Anterior cingulate cortex (tissue), 58 donors: ENCODE results near the gene PASD1.
A peak's percentile ranks its signal among the peaks of the same experiment; 100 is the strongest.
"Not testable (repeated sequence)": the region's sequence is repeated elsewhere in the genome, so short reads cannot be mapped to it uniquely, and the experiment has no call there.

Source experiments
- DNase-seq, 58 donors: peaks; one replicate each; lab custom pipeline; 2025; lab: John Stamatoyannopoulos, UW

Gene PASD1

DNA sequence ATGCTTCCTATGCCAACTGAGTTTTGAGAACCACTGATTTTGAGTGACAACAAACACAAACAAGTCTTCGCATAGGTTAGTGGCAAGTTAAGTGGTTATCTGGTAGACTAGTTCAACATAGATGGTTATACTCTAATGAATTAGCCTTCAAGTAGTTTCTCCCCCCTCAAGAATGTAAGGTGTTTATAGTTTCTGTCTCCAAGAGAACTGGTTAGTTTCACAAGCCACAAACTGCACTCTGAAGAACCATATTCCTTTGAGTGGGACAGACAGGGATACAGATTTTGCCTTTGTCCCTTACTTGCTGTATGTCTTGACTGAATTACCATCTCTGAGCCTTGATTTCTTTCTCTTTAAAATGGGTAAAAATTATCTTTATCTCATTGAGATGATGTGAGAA lies 41.5 kb downstream of the PASD1 start:
- no peak for DNase-seq

DNA sequence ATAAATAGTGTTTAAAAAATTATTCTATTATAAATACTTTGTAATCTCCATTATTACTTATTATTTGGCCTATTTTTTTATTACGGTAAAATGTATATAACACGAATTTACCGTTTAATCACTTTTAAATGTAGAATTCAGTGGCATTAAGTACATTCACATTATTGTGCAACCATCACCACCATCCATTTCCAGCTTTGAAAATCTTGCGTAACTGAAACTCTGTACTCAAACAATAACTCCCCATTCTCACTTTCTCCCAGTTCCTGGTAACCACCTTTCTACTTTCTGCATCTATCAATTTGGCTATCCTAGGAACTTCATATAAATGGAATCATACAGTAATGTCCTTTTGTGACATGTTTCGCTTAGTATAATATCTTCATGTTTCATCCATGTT lies 45.7 kb downstream of the PASD1 start:
- no peak for DNase-seq

DNA sequence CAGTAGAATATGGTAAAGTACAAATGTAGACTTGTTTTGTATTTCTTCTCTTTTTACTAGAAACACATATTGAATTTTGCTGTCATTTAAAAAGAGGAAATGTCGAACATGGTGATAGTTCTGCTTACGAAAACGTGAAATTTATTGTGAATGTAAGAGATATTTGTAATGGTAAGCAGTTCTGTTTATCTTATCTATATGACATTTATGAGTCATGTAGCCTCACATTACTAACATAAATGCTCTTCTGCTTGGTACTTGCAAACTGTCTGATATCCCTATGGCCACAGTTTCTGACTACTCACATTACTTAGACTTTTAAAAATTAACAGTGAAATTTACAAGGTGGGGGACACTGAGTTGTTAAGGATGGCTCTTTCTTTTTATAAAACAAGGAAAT lies 57.9 kb downstream of the PASD1 start:
- DNase-seq: no peak

DNA sequence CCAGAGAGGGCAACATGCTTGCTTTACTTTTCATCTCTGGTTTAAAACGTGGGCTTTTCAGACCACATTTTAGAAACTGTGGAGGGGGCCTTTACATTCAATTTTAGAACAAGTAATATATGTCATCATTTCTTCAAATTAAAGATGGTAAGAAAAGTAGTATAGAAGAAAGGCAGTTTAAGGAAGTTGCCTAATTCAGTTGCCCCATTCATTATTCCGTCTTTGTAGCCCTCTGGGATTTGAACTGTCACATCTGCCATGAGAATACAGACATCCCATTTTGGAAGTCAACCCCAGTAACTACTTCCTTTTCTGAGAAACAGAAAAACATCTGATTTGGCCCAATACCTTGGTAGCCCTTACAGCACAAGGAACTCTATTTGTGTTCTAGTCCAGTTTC lies 61.2 kb downstream of the PASD1 start:
- DNase-seq: no peak

DNA sequence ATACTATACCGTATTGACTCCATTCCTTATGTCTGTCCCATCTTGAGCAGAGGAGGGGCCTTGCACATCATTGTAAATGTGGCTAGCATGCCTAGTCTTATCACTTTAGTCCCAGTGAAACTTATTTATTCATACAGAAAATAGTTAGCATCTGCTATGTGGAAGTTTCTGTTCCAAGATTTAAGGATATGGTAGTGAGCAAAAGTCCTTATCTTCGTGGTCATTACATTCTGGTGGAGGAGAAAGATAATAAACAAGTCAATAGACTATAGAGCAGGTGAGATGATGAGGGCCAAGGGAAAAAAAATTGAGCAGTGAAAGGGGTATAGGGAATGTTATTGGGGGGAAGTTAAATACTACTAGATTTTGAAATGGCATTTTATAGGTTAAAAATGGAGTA lies 68.3 kb downstream of the PASD1 start:
- no peak for DNase-seq

DNA sequence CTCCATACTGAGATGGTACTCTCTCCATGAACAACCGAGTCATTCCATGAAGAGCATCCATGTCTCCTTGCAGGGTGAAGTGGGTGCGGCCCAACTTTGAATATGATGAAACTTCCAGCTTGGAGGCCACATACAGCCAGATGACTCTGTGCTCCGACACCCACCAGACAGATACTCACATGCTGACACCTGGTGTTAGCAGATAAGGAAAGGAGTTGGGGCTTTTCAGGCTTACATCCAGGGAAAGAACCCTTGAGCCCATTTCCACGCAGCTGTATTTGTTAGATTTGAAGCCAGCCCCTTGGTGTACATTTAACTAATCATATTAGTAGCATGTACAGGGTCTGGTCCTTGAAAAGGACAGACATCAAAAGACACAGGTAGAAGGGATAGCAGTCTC lies 69.7 kb downstream of the PASD1 start:
- DNase-seq: no peak

DNA sequence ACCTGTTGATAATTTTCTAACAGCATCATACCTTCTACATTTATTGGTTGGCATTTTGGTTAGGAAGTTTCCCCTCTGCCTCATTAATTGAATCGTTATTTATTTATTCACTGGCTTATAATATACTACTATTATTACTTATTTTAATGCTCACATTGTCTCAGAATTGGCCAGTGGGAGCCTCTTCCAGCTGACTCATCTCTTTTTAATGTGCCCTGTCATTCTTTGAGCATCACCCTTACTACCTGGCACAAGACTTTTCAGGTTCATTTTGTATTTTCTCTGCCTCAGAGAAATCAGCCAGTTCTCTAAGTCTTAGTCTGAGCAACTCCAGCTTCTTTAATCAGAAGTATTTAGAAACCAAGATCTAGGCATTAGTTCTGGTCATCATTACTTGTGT lies 71.5 kb downstream of the PASD1 start:
- DNase-seq: no peak

DNA sequence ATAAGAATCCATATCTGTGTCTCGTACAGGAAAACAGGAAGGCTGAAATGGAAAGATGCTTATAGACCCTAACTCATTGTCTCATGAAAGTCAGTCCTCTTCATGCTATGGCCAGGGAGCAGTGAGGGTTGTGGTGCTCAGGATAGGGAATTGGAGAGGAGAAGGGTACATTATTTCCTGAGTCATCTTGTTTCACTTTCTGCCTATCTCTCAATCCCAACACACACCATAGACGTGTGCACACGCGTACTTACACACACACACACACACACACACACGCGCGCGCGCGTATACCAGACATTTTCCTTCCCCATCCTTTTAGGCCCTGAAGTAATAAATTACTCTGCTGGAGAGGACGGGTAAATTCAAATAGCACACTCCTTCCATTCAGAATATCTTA lies 78.1 kb downstream of the PASD1 start:
- DNase-seq: no peak

DNA sequence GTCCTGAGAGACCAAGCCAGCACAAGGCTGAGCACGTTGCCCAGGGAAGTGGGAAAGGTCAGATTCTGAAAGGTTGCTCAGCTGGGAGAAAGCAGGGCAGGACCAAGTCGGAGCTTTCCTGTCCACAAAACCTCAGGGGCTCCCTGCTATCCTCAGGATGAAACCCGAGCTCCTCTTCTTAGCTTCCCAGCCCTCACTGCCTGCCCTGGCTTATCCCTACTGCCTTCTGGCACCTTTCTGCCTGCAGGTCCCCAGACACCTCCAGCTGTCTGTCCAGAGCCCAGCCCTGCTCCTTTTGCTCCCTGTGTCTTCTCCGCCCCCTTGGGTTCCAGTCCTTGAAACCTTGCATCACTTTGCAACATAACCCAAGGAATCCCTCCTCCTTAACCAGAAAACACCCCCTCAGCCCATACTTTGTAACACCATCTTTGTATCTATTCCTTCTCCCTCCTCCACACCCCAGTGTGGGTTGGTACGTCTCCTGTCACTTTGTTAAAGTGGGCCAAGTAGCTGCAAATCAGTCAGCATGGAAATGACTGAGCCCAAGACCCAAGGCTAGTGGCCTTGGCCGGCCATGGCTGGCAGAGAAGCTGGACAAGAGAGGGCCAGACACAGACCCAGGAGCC lies 111.8 kb downstream of the PASD1 start:
- DNase-seq: no peak

DNA sequence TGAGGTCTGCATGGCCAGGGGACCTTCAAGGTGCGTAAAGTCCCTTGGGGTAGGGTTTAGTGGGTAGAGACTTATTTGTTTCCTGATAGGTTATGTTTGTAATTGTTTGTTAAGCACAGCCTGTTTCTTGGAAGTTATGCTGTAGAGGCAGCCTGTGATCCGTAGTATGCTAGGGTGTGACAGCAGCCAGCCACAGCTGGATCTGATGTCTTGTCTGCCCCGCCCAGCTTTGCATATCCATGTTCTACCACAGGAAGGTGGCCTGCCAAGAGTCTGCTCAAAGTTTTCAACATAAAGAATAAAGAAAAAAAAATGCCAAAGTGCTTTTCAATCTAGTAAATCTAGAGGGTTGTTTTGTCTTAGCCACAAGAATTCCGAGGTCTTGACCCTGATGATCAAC lies 112.7 kb downstream of the PASD1 start:
- no peak for DNase-seq

DNA sequence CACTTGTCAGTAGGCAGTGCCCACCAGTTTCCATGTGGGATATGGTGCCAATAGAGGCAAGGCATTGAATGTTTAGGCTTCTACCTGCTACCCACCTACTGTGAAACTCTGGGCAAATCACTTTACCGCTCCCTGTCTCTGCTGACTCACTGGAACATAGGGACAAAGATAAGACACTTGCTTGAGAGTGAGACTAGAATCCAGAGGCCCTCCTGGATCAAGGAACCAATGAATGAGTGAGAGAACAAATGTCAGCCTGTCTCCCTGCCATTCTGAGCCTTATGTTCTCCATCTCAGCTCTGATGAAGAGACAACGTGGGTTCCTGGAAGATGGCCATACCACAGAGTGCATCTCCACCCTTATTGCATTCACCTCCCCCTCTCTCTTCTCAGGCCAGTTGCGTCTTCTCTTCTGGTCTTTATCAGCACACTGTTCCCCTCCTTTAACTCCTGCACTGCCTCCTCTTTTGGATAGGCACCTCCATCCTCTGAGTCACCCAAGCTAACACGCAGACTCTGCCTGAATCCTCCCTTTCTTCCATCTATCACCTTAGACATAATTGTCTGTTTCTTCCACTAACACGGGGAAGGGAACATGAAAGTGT lies 116.4 kb downstream of the PASD1 start:
- DNase-seq: no peak

DNA sequence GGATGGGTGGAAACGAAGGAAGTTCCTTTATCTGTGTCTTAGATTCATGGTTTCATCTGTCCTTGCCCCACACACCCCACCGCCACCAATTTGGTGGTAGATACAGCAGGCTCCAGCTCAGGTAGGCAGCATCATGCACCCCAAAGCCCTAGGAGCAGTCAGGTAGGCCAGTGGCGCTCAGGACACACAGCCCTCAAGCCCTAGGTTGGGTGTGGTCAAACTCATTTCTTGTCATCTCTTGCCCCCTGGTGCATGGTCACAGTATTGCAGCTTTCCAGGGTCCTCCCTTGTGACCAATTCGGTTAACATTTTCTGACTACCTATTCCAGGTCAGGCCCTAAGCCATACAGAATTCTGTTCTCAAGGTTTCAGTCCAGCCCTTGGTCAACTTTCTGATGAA lies 117.3 kb downstream of the PASD1 start:
- peak in 16 of 58 donors; percentile 1 to 45 (median 6) for DNase-seq

DNA sequence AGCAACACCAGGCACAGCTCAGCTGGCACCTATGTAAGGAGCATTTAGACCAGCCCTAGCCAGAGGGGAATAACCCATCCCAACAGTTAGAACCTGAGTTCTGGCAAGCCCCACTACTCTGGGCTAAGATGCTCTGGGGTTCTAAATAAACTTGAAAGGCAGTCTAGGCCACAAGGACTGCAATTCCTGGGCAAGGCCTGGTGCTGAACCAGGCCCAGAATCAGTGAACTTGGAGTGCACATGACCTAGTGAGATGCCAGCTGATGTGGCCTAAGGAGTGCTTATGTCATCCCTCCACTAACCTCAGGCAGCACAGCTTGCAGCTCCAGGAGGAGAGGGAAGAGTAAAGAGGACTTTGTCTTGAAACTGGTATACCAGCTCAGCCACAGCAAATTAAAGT lies 124.2 kb downstream of the PASD1 start:
- DNase-seq: no peak

DNA sequence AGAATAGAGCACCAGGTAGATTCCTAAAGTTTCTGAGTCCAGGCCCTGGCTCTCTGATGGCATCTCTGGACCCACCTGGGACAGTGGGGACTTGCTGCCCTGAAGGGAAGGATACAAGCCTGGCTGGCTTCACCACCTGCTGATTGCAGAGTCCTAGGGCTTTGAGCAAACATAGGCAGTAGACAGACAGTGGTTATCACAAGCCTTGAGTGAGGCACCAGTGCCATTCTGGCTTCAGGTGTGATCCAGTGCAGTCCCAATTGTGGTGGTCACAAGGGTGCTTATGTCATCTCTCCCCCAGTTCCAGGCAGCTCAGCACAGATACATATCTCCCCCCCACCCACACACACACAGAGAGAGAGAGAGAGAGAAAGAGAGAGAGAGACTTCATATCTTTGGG lies 125.2 kb downstream of the PASD1 start:
- no peak for DNase-seq

DNA sequence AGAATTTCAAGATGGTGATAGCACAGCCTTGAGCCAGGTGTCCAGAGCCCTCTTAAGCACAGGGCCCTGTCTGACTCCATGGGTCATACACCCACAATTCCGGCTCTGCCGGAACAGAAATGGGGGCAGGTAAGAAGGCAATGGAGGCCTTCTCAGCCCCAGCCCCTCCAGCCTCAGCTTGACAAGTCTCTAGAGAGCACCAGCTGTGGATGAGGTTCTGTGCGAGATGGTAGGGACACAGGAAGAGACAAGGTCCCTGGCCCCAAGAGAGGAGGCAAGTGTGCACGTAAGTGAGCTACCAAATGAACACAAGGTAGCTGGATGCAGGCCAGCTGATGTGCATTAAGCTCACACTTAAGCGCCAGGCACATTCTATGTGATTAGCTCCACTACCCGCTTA lies 129.3 kb downstream of the PASD1 start:
- no peak for DNase-seq

DNA sequence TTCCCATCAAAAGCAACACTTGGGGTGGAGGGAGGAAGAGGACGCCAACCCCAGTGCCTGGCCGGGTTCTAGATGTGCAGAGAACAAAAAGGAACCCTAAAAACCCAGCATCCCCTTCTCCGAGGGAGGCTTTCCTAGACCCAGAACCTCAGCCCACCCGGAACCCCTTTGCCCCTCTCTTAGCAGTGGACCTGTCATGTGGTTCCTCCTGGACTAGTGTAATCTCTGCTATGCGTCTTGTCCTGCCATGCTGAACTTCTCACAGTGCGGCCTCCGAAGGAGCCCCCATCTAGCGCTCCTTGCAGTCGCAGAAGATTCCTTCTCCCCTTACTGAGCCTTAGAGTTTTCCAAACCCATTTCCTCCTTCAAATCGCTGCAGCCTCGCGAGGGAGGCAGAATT lies 130.6 kb downstream of the PASD1 start:
- no peak for DNase-seq

DNA sequence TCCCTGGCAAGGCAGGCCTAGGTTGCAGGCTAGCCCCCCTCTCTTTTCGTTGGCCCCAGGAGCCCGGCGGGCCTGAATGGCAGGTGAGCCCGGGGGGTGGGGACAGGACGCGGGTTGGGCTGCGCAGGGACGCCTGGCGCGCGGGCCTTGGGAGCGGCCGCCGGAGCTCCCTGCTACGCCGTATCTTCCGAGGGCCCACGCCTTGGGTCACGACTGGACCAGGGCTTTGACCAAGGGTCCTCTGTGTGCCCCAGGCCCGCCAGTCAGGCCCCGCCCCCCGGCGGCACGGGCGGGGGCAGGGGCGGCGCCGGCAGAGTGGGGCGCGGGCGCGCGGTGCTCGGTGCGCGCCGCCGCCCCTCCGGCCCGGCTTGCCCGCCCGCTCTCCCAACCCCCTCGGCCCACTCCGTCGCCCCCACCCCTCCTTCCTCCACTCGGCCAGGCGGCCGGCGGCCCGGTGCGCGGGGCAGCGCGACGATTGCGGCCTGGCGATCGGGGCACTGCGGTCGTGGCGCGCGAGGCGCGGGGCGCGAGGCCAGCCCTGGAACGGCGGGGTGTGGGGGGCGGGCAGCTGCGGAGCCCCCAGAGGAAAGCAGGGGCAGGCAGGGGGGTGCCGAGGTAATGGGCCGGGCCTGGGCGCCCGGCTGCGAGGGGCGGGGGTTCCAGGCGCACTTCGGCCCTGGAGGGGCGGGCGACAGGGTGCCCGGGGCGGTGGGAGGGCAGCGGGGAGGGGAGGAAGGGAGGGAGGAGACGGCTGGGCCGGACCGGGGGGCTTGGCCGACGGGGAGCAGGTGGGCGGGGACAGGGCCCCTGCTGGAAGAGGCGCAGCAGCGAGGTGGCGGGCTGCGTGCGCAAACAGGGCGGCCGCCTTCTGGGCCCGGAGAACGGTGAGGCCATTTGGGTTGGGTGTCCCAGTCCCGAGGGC lies 131.4 kb downstream of the PASD1 start, which contains the start of gene PRRG3:
TSS of gene PRRG3 (plus strand) at position 798 of the 922 bp plus-strand sequence. CDS start 3,357 bp downstream, outside the sequence.
- DNase-seq: peak in 1 of 58 donors; percentile 6

DNA sequence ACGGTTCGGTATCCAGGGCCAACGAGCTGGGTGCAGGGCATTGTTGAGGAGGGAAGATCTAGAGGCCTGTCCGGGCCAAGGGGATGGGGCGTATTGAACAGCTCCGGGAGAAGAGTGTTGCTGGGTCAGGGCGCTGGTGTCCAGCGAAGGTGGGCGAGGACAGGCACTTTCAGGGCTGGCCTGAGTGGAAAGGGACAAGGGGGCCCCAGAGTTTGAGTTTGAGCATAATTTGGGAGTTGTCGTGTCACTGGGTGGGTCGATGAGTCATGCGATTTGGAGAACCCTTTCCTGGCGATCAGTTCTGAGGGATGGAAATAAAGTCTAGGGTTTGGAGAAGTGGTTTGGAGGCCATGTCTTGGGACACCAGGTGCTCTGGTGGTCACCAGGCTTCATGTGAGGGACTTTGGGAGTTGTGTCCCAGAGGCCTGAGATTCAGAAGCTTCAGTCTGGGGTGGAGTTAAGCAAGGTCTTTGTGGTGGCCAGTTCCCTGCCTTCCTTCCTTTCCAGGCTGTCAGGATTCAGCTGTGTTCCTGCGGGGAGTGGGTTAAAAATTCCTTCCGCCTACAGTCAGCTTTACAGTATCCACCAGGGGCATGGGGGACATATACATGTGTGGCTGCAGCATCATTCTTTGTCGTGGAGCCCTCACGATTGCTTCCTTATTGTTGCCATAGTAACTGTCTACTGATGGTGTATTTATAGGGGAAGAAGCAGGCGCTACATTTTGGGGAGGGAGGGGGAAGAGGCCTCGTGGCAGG lies 132.3 kb downstream of the PASD1 start:
- DNase-seq: peak in 4 of 58 donors; percentile 4 to 22 (median 8)

DNA sequence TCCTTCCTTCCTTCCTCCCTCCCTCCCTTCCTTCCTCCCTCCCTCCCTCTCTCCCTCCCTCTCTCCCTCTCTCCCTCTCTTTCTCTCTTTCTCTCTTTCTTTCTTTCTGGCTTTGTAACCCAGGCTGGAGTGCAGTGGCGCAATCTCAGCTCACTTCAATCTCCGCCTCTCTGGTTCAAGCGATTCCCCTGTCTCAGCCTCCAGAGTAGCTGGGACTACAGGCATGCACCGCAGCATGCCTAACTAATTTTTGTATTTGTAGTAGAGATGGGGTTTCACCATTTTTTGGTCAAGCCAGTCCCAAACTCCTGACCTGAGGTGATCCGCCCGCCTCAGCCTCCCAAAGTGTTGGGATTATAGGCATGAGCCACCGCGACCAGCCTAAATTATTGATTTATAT lies 133.6 kb downstream of the PASD1 start:
- not testable (repeated sequence) for DNase-seq

DNA sequence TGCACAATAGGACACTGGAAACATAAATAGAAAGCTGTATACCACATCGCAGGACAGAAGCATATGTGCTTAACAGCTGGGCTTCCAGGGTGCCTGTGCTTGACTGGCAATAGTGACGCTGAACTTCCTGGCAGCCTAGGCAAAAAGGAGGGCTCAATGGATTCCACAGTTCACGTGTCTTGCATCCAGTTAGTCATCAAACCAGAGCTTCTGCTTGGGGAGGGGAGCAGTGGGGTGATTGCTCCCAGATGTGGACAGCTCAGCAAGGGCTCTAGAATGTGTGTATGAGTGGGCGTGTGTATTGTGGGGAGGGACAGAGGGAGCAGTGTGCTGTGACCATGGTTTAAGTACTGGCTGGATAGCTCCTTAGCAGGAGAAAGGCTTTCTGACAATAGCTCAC lies 134.0 kb downstream of the PASD1 start:
- no peak for DNase-seq

DNA sequence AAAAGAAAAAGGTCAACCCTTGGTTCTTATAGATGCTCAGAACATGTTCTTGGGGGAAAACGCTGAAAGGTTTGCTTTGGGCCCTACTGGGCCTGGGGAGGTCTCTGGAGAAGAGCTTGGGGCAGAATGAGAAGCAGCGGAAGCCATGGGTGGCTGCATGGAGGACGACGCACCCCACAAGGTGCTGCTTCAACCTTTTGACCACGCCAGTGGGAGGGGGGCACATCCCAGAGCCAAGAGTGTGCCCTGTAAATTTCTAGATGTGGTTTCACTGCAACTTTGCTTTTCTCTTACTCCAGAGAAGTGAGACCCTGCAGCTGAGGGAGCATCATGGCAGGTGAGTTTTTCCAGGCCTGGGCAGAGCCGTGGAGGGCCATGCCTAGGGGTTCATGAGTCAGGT lies 135.0 kb downstream of the PASD1 start:
- DNase-seq: no peak
